NCI-H748 treated with DMSO at 0.1 percent for 48 hours (cell line): Measurements from ENCODE around the gene ULK4.
"Not testable (repeated sequence)": the region's sequence is repeated elsewhere in the genome, so short reads cannot be mapped to it uniquely, and the experiment has no call there.

Source experiments
- DNase-seq: peaks from one replicate; lab custom pipeline; 2025; lab: John Stamatoyannopoulos, UW

The ULK4 gene

DNA sequence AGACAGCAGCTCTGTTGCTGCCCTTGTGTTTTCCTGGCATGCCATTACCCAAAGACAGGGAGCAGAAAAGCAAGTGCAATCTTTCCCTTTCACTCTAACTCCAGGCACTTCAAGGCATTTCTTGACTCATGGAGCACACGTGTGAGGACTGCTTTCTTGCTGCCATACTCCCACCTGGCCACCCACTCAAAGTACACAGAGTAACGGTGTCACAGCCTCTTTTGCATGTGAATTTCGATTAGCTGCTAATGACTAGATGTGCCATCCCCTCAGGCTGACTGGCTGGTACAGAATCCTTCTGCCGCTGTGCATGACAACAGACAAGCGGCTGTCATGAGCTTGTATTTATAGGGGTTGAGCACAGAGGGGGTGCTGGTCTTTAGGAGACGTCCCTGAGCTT lies 382.0 kb downstream of the ULK4 start:
- no peak for DNase-seq

DNA sequence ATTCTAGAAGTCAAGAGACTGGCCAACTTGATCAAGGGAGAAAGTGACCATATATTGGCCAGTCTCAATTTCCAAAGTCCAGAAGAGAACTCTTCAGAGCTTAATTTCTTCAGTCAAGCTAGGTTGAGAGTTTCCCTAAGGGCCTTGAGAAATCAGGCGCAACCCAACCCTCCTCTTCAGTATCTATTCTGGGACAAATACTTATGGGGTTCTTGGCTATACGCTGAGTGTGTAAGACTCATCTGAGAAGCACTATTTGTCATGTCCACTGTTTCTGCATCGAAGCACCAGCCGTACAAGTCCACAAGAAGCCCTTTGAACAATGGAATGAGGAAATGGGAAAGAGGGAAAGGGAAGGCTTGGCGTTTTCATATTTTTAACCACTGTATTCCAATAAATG lies 383.1 kb downstream of the ULK4 start:
- DNase-seq: no peak

DNA sequence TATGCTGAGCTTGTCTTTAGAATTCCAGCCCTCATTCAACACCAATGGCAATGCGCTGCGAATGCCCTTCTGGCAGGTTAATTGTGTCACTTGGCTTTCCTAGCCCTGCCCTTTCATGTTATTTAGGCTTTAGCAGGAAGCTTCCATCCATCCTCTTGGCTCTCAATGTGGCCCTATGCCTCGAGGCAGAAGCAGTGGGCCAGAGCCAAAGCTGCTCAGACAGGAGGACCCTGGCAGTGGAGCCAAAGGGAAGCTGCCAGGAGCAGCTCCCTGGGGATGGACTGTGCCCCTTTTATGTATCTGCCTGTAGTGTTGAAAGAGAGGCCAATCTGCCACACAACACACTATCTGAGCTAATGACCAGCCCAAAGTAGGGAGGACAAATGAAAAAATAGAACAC lies 386.2 kb downstream of the ULK4 start:
- no peak for DNase-seq

GRCh38 chr3:41574900-41575299 lies 387.0 kb downstream of the ULK4 start:
- DNase-seq: no peak

DNA sequence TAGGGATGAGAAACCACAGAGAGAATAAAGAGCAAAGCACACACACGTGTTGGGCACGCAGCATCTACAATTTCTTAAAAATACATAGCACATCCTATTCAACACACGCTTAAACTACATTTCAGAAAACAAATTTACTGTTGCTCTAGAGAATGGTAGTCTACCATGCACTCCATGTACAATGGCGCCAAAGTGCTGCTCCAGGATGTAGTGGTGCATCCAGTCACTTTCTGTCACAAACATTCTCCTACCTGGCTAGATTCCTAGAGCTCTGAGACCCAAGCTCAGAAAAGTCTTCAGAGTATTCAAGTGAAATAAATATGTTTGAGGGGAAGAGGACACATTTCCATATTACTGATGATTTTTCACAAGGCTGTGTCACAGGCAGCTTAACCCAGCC lies 388.3 kb downstream of the ULK4 start:
- no peak for DNase-seq

DNA sequence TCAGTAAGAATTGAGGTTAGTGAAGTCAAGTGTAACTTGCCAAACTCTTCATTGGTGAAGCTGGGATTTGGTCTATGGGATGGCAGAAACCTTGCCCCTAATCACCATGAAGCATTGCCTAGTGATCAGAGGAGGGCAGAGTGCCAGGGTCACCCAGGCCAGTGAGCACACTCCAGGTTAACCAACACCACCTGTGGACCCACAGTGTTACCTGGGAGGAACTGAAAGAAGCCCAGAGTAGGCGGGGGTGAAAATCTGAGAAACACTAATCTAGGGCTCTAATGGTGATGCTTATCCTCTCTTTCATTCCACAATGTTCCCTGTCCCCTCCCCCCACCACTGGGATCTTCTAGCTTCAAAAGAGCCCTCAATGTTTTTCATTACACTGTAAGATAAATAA lies 389.8 kb downstream of the ULK4 start:
- DNase-seq: no peak

- DNase-seq: no peak
Measured at GRCh38 chr3:41569632-41570305, 392.1 kb downstream of the ULK4 start.

DNA sequence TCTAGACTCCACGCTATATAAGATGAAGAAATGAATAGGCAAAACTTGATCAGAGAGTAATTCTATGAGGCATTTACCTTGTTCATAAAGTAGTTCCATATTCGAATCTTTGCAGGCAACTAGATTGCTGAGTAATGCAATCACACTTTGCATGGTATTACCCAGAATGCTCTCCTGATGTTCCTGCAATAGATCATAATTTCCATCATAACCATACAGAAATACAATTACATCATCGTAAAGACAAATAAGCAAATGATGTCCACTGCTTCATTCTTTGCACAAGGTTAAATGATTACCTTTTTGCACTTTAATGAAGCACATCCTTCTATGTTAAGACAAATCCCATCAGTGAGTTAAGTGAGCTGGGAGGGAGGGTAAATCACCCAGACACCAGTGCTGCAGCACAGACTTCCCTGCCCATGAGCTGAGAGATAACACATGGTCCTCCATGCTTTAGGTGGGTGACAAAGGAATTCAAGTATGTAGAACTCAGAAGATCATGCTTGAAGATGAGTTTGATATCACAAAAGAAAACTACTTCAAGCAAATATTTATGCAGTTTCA lies 395.9 kb downstream of the ULK4 start:
- DNase-seq: no peak

DNA sequence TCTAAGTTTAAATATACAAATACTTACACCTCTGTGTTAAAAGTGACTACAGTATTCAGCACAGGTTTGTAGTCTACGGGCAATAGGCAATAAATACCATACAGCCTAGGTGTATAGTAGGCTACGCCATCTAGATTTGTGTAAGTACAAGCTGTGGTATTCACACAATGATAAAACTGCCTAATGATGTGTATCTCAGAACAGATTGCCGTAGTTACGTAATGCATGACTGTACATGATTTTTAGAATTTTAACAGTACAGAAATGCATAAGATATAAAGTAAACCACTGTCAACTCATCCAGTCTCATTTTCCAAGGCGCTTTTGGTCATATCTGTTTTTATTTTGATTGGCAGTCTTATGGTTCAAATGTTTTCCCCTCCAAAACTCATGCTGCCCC lies 396.9 kb downstream of the ULK4 start:
- DNase-seq: no peak

GRCh38 chr3:41556245-41556644 lies 405.7 kb downstream of the ULK4 start:
- DNase-seq: not testable (repeated sequence)

DNA sequence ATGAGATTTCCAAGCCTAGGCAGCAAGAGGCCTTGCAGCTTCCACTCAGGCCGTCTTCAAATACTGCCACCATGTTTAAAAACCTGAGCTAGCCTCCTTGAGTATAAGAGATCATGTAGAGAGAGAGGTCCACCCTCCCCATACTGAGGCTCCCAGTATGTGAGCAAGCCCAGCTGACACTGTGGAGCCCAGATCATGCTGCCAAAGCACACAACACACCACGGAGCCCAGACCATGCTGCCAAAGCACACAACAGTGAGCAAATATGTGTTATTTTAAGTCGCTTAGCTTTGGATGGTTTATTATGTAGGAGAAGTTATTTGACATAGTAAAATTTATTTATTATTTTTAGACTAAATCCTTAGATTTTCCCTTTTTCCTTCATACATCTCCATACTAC lies 428.9 kb downstream of the ULK4 start:
- no peak for DNase-seq

GRCh38 chr3:41526995-41527573 lies 434.8 kb downstream of the ULK4 start:
- DNase-seq: no peak

GRCh38 chr3:41525303-41526064 lies 436.4 kb downstream of the ULK4 start:
- DNase-seq: no peak

DNA sequence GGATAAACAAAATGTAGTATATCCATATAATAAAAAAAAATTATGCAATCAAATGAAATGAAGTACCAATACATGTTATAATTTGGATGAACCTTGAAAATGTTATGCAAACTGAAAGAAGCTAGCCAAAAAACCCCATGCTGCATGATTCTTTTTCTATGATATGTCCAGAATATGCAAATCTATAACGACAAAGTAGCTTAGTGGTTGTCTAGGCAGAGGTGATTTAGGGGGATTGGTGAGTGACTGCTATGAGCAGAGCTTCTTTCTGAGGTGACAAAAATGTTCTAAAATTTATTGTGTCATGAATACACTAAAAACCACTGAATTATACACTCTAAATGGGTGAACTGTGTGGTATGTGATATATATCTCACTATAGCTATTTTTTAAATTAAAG lies 438.0 kb downstream of the ULK4 start:
- no peak for DNase-seq

- no peak for DNase-seq
Measured at GRCh38 chr3:41522612-41523011, 439.3 kb downstream of the ULK4 start.

DNA sequence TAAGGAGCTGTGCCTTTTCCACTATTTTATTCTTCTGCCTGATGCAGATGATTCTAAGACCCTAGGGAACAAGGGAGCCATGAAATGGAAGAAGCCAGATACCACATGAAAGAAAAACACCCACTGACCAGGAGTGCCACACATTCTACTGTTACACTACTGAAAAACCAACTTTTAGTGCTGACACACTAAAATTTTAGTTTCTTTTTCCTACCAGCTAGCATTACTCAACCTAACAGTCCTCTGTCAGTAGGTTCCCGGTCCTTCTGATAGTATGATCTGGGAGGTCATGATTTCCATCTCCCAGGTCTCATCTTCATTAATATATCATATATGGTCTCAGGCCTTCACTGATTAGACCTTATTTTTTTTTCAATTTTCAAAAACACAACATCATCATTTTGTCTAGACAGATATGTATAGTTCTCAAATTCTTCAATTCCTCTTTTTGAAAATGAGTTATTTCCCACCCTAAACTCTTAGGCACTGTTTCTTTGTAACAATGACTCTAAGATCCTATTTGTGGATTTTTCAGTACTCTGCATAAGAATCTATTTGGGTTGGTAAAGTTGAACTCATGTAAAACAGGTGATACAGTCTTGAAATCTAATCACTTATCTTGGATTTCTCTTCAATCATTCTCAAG lies 440.8 kb downstream of the ULK4 start:
- DNase-seq: no peak

- no peak for DNase-seq
Measured at GRCh38 chr3:41519746-41520145, 442.2 kb downstream of the ULK4 start.

GRCh38 chr3:41518626-41519025 lies 443.3 kb downstream of the ULK4 start:
- no peak for DNase-seq

GRCh38 chr3:41508063-41508696 lies 453.7 kb downstream of the ULK4 start:
- no peak for DNase-seq

- no peak for DNase-seq
Measured at GRCh38 chr3:41507336-41508062, 454.4 kb downstream of the ULK4 start.

- no peak for DNase-seq
Measured at GRCh38 chr3:41503998-41504623, 457.8 kb downstream of the ULK4 start.
